HG02642 (cell line): ENCODE results near the gene OGA.

ENCODE experiments used
- ATAC-seq: cut with Tn5 transposase; IDR thresholded peaks from one replicate; pipeline ENCODE4 v1.9.1; 2021; ENCODE audit warnings: mild to moderate bottlenecking; ENCODE audit not compliant: unreplicated experiment, poor library complexity

Gene OGA

GRCh38 chr10:101818119-101818871, at the start of gene OGA:
OGA (minus strand) TSS chr10:101818444; CDS start chr10:101818022, 422 bp downstream.
- ATAC-seq, result peak; percentile 88

GRCh38 chr10:101867931-101868330, 49.7 kb upstream of the OGA start:
- no peak for ATAC-seq

GRCh38 chr10:101859530-101859929, 41.3 kb upstream of the OGA start:
- ATAC-seq, result peak; percentile 43

GRCh38 chr10:101858723-101859500, 40.7 kb upstream of the OGA start:
- peak; percentile 62 for ATAC-seq

- ATAC-seq, result no peak
These were observed 39.7 kb upstream of the OGA start for GRCh38 chr10:101857802-101858476.

- ATAC-seq, result no peak
These were observed 38.4 kb upstream of the OGA start for GRCh38 chr10:101856626-101857025.

GRCh38 chr10:101851411-101852116, 33.3 kb upstream of the OGA start:
- no peak for ATAC-seq

GRCh38 chr10:101850749-101851148, 32.5 kb upstream of the OGA start:
- no peak for ATAC-seq

- no peak for ATAC-seq
These were observed 30.7 kb upstream of the OGA start for GRCh38 chr10:101848894-101849351.

- no peak for ATAC-seq
These were observed 30.2 kb upstream of the OGA start for GRCh38 chr10:101848408-101848807.

- ATAC-seq, result no peak
These were observed 27.6 kb upstream of the OGA start for GRCh38 chr10:101845893-101846292.

GRCh38 chr10:101843032-101844021, 25.1 kb upstream of the OGA start, which contains the start of gene KCNIP2:
KCNIP2 (minus strand) TSS chr10:101843800; CDS start chr10:101843568, 232 bp downstream.
- ATAC-seq, result no peak

GRCh38 chr10:101841826-101842225, 23.6 kb upstream of the OGA start:
- ATAC-seq, result no peak

GRCh38 chr10:101840741-101841453, 22.7 kb upstream of the OGA start:
- ATAC-seq, result peak; percentile 62

GRCh38 chr10:101840102-101840684, 21.9 kb upstream of the OGA start:
- ATAC-seq, result no peak

- ATAC-seq, result peak; percentile 38
These were observed 21.3 kb upstream of the OGA start for GRCh38 chr10:101839416-101840063.

GRCh38 chr10:101839002-101839401, 20.8 kb upstream of the OGA start:
- ATAC-seq, result no peak
